GM12872 (cell line): ENCODE results near the gene EVA1A.

Source experiments
- TF ChIP-seq, protein P1 (sequence below): IDR thresholded peaks from 3 replicates; pipeline ENCODE4 v1.5.1; 2011; ENCODE audit warnings: low read depth, mild to moderate bottlenecking, low read length, moderate library complexity; ENCODE audit not compliant: insufficient read depth

The EVA1A gene

DNA sequence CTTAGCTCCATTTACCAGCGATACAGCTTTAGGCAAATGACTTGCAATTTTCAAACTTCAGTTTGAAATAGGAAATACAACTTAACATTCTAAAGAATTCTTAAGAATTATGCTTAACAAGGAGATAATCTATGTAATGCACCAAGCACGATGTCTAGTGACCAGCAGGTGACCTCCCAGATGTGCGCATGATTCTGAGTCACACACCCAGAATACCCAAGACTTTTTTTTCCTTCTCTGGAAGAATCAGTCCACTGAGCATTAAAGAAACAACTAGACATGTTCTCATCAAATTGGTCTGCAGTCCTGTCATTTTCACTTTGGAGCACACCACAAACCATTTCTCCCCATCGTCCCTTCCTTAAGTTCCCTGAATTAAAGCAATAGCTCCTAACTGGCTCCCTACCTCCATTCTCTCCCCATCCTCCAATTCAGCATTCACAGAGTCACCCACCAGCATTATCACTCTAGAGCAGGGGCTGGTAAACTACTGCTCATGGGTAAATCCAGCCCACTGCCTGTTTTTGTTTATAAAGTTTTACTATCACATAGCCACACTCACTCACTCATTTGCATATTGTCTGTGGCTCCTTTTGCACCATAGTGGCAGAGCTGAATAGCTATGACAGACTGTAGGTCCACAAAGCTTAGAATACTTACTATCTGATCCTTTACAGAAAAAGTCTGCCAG, 13.2 kb downstream of the EVA1A start:
- TF ChIP-seq, protein P1, sequence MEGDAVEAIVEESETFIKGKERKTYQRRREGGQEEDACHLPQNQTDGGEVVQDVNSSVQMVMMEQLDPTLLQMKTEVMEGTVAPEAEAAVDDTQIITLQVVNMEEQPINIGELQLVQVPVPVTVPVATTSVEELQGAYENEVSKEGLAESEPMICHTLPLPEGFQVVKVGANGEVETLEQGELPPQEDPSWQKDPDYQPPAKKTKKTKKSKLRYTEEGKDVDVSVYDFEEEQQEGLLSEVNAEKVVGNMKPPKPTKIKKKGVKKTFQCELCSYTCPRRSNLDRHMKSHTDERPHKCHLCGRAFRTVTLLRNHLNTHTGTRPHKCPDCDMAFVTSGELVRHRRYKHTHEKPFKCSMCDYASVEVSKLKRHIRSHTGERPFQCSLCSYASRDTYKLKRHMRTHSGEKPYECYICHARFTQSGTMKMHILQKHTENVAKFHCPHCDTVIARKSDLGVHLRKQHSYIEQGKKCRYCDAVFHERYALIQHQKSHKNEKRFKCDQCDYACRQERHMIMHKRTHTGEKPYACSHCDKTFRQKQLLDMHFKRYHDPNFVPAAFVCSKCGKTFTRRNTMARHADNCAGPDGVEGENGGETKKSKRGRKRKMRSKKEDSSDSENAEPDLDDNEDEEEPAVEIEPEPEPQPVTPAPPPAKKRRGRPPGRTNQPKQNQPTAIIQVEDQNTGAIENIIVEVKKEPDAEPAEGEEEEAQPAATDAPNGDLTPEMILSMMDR = no peak

DNA sequence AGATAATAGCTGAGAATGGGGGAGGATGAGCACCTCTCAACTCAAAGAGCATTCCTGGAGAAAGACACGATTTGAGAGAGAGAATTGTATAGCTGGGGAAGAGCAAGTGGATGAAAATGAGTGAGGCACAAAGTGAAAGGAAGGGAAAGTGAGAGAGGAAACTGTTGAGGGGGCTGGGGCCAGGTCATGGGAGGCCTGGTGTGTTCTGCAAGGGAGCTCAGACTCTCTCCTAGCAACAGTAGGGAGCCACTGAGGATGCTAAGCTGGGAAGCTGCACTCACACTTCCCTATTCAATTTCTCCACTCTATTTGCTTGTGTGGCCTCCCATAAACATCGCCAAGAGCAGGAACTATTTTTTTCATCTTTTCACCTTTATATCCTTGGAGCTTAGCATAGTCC, 14.8 kb downstream of the EVA1A start:
- TF ChIP-seq, protein P1 = no peak

DNA sequence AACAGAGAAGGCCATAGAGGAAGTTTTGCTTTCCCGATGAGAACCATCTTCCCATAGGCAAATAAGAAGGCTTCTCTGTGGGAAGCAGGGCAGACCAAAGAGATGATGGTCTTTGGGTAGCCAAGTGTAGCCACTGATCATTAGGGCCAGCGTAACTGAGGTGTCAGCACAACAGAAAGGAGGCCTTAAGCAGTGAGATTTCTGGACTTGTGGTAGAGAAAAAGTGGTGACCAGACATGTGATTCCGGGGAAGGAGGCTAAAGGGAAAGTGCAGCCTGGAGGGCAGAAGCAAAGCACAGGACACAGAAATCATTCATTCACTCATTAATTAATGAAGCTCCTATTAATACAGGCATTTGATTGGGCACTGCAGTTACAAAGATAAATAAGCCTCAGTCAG, 15.4 kb downstream of the EVA1A start:
- TF ChIP-seq, protein P1 = no peak

DNA sequence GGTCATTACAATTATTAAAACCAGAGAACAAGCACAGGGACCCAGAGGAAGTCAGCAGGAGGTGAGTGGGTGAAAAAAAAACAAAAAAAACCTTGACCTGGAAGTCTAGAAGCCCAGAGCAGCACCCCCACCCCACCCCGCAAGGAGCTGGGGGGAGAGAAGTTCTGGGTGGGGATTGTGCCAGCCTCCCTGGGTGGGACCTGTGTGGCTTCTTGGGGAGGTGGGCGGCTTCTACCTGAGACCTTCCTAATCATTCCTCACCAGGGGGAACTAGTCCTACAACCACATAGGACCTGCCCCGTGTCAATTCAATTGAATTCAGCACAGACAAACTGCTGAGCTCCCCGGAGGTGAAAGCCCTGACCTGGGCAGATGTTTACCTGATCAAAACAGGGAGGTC, 17.3 kb downstream of the EVA1A start:
- TF ChIP-seq, protein P1 = no peak

DNA sequence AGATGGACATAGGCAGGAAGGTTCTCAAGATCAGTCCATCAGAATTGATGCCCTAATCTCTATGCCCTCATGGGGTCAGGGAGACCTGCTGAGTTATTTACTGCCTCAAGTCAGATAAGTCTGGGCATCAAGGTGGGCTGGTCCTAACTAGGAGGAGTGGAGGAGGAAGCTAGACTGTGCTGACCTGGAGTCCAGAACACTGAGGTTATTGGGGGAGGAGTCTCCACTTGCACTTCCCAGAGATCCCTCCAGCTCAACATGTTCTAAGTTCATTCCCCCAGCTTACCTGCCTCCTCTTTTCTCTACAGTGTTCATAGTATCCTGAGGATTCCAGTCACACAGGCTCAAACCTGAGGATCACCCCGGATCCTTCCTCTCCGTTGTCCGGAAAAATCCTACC, 19.3 kb downstream of the EVA1A start:
- TF ChIP-seq, protein P1 = no peak

DNA sequence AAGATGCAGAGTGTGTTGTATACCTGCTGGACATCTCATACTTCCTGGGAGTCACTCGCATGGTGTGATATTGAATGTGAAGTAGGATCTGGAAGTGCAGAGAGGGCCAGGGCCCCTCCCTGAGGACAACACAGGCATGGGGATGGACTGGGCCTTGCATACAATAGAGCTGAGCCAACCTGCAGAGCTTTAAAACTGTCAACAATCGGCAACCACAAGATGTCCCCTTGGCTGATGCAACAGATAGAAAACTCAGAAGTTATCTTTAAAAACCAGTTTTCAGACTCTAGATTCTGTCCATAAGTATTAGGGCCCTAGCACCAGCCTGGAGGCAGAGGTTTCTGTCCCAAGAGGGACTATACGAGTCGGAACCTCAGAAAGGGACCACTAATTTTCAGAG, 19.7 kb downstream of the EVA1A start:
- TF ChIP-seq, protein P1 = no peak

DNA sequence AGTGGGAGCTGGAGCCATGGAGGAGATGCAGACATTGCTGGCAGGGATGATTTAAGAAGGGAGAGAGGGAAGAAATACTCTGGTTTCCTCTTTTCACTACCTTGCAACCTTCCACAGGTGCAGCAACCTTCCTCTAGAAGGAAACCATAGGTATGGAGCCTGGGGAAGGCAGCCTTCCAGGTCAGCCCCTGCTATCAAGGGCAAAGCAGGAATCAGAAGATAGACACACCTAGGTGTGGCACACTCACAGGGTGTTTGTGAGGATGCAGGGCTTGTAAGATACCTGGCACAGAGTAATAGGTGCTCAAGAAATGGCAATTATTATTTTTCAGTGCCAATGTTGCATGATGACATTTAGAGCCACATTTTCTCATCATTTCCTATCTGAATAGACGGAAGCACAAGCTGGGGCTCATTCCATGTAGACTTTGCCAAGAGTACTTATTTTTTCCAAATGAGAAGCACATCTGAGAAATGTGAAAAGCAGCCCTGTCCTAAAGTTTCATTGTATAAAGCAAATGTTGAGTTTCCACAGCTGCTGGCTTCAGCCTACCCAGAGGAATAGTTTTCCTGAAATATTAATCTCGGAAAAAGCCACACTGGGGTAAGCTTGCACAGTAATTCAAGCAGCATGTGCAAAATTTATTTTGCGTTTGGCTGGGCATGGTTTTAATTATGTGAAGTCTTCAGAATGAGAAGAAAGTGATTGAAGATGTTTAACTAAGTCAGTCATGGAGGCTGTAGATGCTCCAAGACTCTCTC, 20.6 kb downstream of the EVA1A start:
- TF ChIP-seq, protein P1 = no peak
